Activated CD4-positive, alpha-beta memory T cell treated with anti-CD3 and anti-CD28 coated beads for 36 hours (primary cell): Measurements from ENCODE around the gene STAG1. TPM values are rescaled to one million over a fixed set of nuclear protein-coding genes. Genes with fewer than 3 reads are reported as not detected.
A peak's percentile ranks its signal among the peaks of the same experiment; 100 is the strongest.
"Not testable (repeated sequence)": the region's sequence is repeated elsewhere in the genome, so short reads cannot be mapped to it uniquely, and the experiment has no call there.

Source experiments
- CTCF ChIA-PET: fragments of 350-600 bp; sonication (Branson Sonifier 250); formaldehyde crosslinking; loops from one replicate; lab custom pipeline; 2021; ENCODE audit warnings: antibody characterized with exemption, inconsistent platforms; lab: Charles Lee
- POLR2A ChIA-PET: fragments of 350-600 bp; sonication (Branson Sonifier 250); formaldehyde crosslinking; loops from one replicate; lab custom pipeline; 2021; ENCODE audit warnings: antibody characterized with exemption; lab: Charles Lee
- DNase-seq: peaks from one replicate; pipeline ENCODE4 v3.0.0-alpha.2; 2020
- H3K27ac Mint-ChIP-seq: one replicate; pipeline ENCODE4 v1.8.0; 2021; ENCODE audit warnings: mixed read lengths
- H3K27me3 Mint-ChIP-seq: one replicate; pipeline ENCODE4 v1.8.0; 2021; ENCODE audit warnings: mixed read lengths
- H3K36me3 Mint-ChIP-seq: one replicate; pipeline ENCODE4 v1.8.0; 2021; ENCODE audit warnings: mixed read lengths
- H3K4me1 Mint-ChIP-seq: one replicate; pipeline ENCODE4 v1.8.0; 2021; ENCODE audit warnings: low read depth, mixed read lengths
- H3K4me3 Mint-ChIP-seq: one replicate; pipeline ENCODE4 v1.8.0; 2021; ENCODE audit warnings: mild to moderate bottlenecking, mixed read lengths
- H3K9me3 Mint-ChIP-seq: one replicate; pipeline ENCODE4 v1.8.0; 2021; ENCODE audit warnings: mixed read lengths
- intact Hi-C: fragments of 100-400 bp; cut with micrococcal nuclease; formaldehyde crosslinking; loops from one replicate; pipeline ENCODE4 v1.15.1; 2023
- total RNA-seq, 2 experiments: library from RNA; stranded (reverse); gene quantifications; one replicate each; pipeline ENCODE4 v1.2.3, GENCODE V29; 2021

STAG1 gene
- total RNA-seq, result 10 to 100 TPM; 30.6 to 32.3 TPM

- Mint-ChIP-seq H3K36me3 (peaks cover 6% of the 10 kb centered on the region), H3K4me3 (peak within 1 kb of the TSS; percentile 77), H3K27me3 (no peaks in the 10 kb centered on the region), H3K27ac (peak within 1 kb of the TSS; percentile 92), H3K4me1 (peaks cover 36% of the 10 kb centered on the region), H3K9me3 (no peaks in the 10 kb centered on the region)
- ChIA-PET CTCF (interaction anchor here (0.6 to 9.7 kb wide), 73 partner anchors 8 to 787 kb away, joined by 3 to 192 read pairs (median 4); partner anchors contain the start of genes MSL2, NCK1, PCCB and PPP2R3A), POLR2A (interaction anchor here (0.7 to 3.2 kb wide), 16 partner anchors 10 to 581 kb away, joined by 3 to 46 read pairs (median 4); partner anchors contain the start of genes MSL2 and NCK1)
- intact Hi-C loops, result loop anchor here (1.0 to 5.0 kb wide), 11 partner anchors 21 to 677 kb away; partner anchors contain the start of genes MSL2, NCK1 and PCCB
- no peak for DNase-seq
Observed at GRCh38 chr3:136752172-136752421, at the start of gene STAG1. Gene STAG1, minus strand, starts transcription at chr3:136752378. Its CDS starts 121,480 bp downstream, at chr3:136630898.

DNA sequence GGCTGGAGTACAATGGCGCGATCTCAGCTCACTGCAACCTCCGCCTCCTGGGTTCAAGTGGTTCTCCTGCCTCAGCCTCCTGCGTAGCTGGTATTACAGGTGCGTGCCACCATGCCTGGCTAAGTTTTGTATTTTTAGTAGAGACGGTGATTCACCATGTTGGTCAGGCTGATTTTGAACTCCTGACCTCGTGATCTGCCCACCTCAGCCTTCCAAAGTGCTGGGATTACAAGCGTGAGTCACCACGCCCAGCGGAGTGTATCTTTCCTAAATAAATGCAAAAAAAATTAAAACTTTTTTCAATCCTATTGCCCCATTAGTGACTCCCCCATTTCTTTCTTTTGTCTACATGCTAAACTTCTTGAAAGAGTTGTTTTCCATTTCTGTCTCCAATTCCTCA lies 49.0 kb upstream of the STAG1 start:
- H3K36me3 Mint-ChIP-seq, CTCF ChIA-PET, POLR2A ChIA-PET, H3K4me3 Mint-ChIP-seq, intact Hi-C loops, H3K27ac Mint-ChIP-seq, DNase-seq, H3K4me1 Mint-ChIP-seq, H3K9me3 Mint-ChIP-seq, H3K27me3 Mint-ChIP-seq: not testable (repeated sequence)

DNA sequence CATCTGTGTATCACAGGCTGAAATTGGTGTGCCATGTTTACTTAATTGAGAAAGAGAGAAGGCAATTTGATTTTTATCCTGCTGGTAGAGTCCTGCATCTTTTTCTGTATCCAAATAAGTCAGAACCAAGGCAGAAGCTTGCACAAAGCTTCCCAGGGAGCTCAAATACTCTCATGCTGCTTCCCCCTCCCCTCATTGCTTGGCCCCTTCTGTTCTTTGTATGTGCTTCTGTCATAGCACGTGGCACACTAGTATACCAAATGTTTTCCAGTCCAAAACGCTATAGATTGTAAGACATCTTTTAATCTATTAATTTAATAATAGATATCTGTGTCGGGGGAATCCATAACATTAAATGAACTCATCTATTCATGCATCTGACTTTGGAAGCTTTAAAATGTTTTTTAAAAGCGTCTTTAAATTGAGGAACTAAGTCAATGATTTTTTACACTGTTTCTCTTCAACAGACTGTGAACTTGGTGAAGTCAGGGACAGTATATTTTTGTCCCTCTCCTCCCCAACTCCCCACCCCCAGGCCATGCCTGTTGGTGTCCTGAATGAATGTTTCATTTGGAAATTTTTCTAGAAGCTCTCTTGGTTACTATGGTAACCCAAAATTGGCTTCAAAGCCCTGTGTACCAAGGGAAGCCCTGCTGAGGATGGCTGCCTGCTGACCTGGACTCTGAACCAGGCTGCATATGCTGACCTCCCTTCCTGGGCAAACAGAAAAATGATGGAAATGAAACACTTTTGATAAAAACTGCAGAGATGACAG lies 40.6 kb upstream of the STAG1 start:
- Mint-ChIP-seq H3K36me3 (no peaks in the 10 kb centered on the region), H3K27me3 (peaks cover 1% of the 10 kb centered on the region), H3K4me1 (no peaks in the 10 kb centered on the region), H3K27ac (no peak overlapping the region), H3K9me3 (no peaks in the 10 kb centered on the region), H3K4me3 (no peak overlapping the region)
- intact Hi-C loops, result no loop called here
- CTCF ChIA-PET, result interaction anchor here (0.6 to 1.3 kb wide), 2 partner anchors 60 to 221 kb away, joined by 3 to 4 read pairs; no protein-coding TSS in a partner anchor
- POLR2A ChIA-PET, result no interaction called here
- DNase-seq, result no peak

- H3K27ac Mint-ChIP-seq, result no peak overlapping the region
- intact Hi-C loops, result no loop called here
- no peaks in the 10 kb centered on the region for H3K36me3 Mint-ChIP-seq
- no peak for DNase-seq
- ChIA-PET POLR2A (no interaction called here), CTCF (no interaction called here)
- H3K9me3 Mint-ChIP-seq, result no peaks in the 10 kb centered on the region
- H3K4me3 Mint-ChIP-seq, result no peak overlapping the region
- peaks cover 14% of the 10 kb centered on the region for H3K4me1 Mint-ChIP-seq
- peaks cover 1% of the 10 kb centered on the region for H3K27me3 Mint-ChIP-seq
Observed at GRCh38 chr3:136790786-136791185, 38.6 kb upstream of the STAG1 start.

- ChIA-PET POLR2A (no interaction called here), CTCF (no interaction called here)
- no peak overlapping the region for H3K27ac Mint-ChIP-seq
- no peak overlapping the region for H3K4me3 Mint-ChIP-seq
- peaks cover 1% of the 10 kb centered on the region for H3K27me3 Mint-ChIP-seq
- intact Hi-C loops, result no loop called here
- no peak for DNase-seq
- no peaks in the 10 kb centered on the region for H3K9me3 Mint-ChIP-seq
- H3K4me1 Mint-ChIP-seq, result peaks cover 14% of the 10 kb centered on the region
- H3K36me3 Mint-ChIP-seq, result no peaks in the 10 kb centered on the region
Observed at GRCh38 chr3:136789976-136790375, 37.8 kb upstream of the STAG1 start.

- ChIA-PET POLR2A (no interaction called here), CTCF (interaction anchor here (0.7 kb wide), 1 partner anchor 226 kb away, joined by 3 read pairs; no protein-coding TSS in a partner anchor)
- DNase-seq, result no peak
- H3K27me3 Mint-ChIP-seq, result no peaks in the 10 kb centered on the region
- no peak overlapping the region for H3K27ac Mint-ChIP-seq
- H3K9me3 Mint-ChIP-seq, result no peaks in the 10 kb centered on the region
- peaks cover 14% of the 10 kb centered on the region for H3K4me1 Mint-ChIP-seq
- H3K4me3 Mint-ChIP-seq, result no peak overlapping the region
- intact Hi-C loops, result no loop called here
- no peaks in the 10 kb centered on the region for H3K36me3 Mint-ChIP-seq
Observed at GRCh38 chr3:136788154-136788553, 36.0 kb upstream of the STAG1 start.

GRCh38 chr3:136787349-136787748 lies 35.2 kb upstream of the STAG1 start:
- H3K9me3 Mint-ChIP-seq, result no peaks in the 10 kb centered on the region
- H3K4me3 Mint-ChIP-seq, result no peak overlapping the region
- peaks cover 14% of the 10 kb centered on the region for H3K4me1 Mint-ChIP-seq
- no peaks in the 10 kb centered on the region for H3K36me3 Mint-ChIP-seq
- no peaks in the 10 kb centered on the region for H3K27me3 Mint-ChIP-seq
- CTCF ChIA-PET, result interaction anchor here (1.3 kb wide), 1 partner anchor 34 kb away, joined by 7 read pairs; the partner anchor contains the start of gene STAG1
- no peak overlapping the region for H3K27ac Mint-ChIP-seq
- POLR2A ChIA-PET, result no interaction called here
- peak; percentile 56 for DNase-seq
- intact Hi-C loops, result loop anchor here (2.0 kb wide), 1 partner anchor 35 kb away; the partner anchor contains the start of gene STAG1

GRCh38 chr3:136783708-136784191 lies 31.6 kb upstream of the STAG1 start:
- intact Hi-C loops, result no loop called here
- ChIA-PET POLR2A (no interaction called here), CTCF (no interaction called here)
- Mint-ChIP-seq H3K4me3 (no peak overlapping the region), H3K27me3 (no peaks in the 10 kb centered on the region), H3K4me1 (peaks cover 14% of the 10 kb centered on the region), H3K27ac (no peak overlapping the region), H3K36me3 (no peaks in the 10 kb centered on the region), H3K9me3 (no peaks in the 10 kb centered on the region)
- no peak for DNase-seq

DNA sequence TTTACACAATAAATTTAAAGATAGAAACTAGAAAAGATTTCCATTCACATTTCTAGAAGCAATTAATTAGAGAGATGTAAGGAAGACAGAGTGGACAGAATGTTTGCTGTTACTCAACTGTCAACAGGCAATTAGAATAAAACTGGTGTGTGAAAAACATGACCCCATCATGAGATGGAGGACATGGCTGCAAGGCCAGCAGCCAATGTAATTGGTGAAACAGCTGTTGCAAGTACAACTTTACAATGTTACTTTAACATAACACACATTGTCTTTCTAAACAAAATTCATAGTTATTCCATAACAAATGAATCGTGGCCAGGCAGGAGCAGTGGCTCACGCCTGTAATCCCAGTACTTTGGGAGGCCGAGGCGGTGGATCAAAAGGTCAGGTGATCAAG lies 28.6 kb upstream of the STAG1 start:
- Mint-ChIP-seq H3K4me3 (no peak overlapping the region), H3K36me3 (no peaks in the 10 kb centered on the region), H3K4me1 (no peaks in the 10 kb centered on the region), H3K27me3 (no peaks in the 10 kb centered on the region), H3K27ac (no peak overlapping the region), H3K9me3 (no peaks in the 10 kb centered on the region)
- ChIA-PET POLR2A (no interaction called here), CTCF (no interaction called here)
- intact Hi-C loops, result loop anchor here (2.0 kb wide), 1 partner anchor 16 kb away; no protein-coding TSS in a partner anchor
- no peak for DNase-seq

DNA sequence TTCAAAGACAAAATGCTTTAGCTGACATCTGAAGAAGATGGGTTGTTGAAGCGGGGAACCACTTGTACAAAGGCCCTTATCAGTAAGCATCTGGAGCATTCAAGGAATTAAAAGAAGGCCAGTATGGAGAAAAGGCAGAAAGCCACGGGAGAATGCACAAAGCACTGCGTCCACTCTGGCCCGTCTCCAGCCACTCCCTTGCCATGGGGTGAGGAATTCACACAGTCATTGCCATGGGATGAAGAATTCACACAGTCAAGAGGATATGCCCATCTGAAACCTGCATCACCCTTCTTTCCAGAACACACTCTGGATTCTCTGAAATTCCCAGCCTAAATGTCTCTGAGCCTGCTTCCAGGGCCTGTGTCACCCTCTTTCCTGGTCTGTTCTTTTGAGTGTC lies 26.7 kb upstream of the STAG1 start:
- CTCF ChIA-PET, result no interaction called here
- intact Hi-C loops, result no loop called here
- Mint-ChIP-seq H3K4me1 (no peaks in the 10 kb centered on the region), H3K36me3 (no peaks in the 10 kb centered on the region), H3K4me3 (no peak overlapping the region), H3K27me3 (no peaks in the 10 kb centered on the region), H3K27ac (no peak overlapping the region), H3K9me3 (no peaks in the 10 kb centered on the region)
- POLR2A ChIA-PET, result no interaction called here
- no peak for DNase-seq

DNA sequence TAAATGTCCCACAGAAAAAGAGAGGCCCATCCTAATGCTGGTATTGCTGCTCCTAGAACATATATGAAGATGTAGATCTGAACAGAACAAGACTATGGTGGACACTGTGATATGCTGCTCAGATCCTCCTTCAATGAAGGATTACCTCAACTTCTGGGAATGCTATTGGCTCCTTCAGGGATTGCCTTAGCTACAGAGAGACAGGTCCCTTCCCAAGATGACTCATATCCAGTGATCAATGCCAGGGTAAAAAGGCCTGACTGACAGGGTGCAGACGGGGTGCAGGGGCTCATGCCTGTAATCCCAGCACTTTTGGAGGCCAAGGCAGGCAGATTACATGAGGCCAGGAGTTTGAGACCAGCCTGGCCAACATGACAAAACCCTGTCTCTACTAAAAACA lies 20.5 kb upstream of the STAG1 start:
- ChIA-PET CTCF (no interaction called here), POLR2A (no interaction called here)
- Mint-ChIP-seq H3K4me3 (no peak overlapping the region), H3K27me3 (no peaks in the 10 kb centered on the region), H3K27ac (no peak overlapping the region), H3K9me3 (no peaks in the 10 kb centered on the region), H3K4me1 (no peaks in the 10 kb centered on the region), H3K36me3 (no peaks in the 10 kb centered on the region)
- no peak for DNase-seq
- intact Hi-C loops, result no loop called here

GRCh38 chr3:136758160-136759102 lies 6.3 kb upstream of the STAG1 start:
- POLR2A ChIA-PET, DNase-seq, H3K27ac Mint-ChIP-seq, H3K4me3 Mint-ChIP-seq, H3K36me3 Mint-ChIP-seq, H3K27me3 Mint-ChIP-seq: not testable (repeated sequence)
- Mint-ChIP-seq H3K4me1 (peaks cover 13% of the 10 kb centered on the region), H3K9me3 (peaks cover 11% of the 10 kb centered on the region)
- CTCF ChIA-PET, result interaction anchor here (0.6 to 9.7 kb wide), 6 partner anchors 57 to 562 kb away, joined by 3 to 192 read pairs (median 4); partner anchors contain the start of gene MSL2
- intact Hi-C loops, result loop anchor here (1.0 kb wide), 1 partner anchor 256 kb away; no protein-coding TSS in a partner anchor
